ENCODE data around the gene DBNL.

DBNL gene

DNA sequence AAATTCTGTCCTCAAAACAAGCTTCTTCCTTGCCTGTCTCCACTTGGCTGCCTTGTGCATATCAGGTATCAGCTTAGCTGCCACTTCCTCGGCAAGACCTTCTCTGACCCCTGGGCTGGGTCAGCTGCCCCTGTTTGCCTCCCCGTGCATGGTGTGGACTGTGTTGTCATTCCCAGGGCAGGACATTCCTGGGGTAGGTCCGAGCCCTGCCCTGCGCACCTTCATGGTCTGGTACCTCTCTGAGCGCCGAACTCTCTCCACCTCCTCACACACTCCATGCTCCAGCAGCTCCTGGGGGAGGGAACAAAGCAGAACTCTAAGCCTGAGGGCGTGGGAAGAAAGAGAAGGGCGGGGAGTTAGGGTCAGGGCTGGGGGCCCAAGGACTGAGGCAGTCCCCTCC, 34.0 kb downstream of the DBNL start:
- DNase-seq (ENCODE audit: low spot score): no peak

- DNase-seq (ENCODE audit: low spot score): no peak
These were observed 35.0 kb downstream of the DBNL start for GRCh38 chr7:44079331-44080021.

DNA sequence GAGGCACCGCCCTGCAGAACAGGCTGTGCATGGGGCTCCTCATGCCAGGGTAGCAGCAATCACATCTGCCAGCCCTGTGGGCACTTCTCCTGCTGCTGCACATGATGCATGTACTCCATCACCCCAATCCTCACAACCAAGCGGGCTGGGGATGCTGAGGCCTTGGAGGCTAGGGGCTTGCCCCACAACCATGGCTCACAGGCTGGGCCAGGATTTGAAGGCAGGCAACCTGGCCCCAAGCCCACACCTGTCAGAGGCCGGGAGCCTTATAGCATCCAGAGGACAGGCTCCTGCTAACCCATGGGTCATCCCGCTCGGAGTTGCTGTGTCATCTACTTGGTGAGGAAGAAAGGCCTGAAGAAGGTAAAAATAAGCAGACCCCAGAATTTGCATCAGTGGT, 35.6 kb downstream of the DBNL start:
- no peak for DNase-seq (ENCODE audit: low spot score)

DNA sequence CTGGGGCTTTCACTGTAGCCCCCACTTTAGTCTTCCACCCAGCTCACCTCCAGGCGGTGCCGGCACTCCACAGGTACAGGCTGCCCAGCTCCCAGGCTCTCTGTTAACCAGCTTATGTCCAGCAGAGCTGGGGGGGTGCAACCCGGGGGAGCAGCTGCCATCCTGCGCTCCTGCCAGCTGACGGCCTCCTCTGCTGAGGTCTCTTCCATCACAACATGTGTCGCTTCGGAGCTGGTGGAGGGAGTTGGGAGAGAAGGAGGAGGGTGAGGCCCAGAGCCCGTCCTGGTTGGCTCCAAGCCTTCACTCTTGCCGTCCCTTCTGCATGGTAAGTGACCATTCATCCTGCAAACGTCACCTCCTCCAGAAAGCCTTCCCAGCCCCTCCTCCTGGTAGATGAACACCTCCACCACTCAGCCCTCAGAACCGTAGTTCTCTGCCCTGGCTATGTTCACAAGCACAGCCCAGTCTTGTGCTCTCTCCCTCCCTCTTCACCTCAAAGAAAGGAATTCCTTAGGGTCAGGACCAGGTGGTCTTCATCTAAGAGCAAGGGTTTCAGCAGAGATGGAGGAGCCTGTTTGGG, 36.3 kb downstream of the DBNL start:
- DNase-seq (ENCODE audit: low spot score): no peak

DNA sequence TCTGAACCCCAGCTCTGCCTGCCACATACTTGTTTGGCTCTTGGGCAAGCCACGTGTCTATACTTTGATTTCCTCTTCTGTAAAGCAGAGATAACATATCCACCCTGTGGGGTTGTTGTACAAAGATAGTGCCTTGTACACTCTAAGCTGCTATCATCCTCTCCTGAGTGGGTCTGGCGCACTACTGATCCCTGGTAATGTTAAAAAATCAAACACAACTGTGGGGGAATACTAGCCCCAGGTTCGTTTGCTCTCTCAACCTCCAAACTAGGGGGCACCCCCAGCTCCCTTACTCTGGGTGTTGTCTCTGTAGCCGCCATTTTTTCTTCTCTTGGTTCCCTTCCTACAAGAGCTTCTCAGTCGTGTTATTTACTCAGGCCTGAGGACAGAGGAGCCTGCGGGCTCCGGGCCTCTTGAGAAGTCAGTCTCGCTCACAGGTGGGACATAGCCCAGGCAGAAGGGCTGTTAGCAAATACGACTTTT, 36.8 kb downstream of the DBNL start:
- peak; percentile 75 for DNase-seq (ENCODE audit: low spot score)

- DNase-seq (ENCODE audit: low spot score): peak; percentile 94
These were observed 38.2 kb downstream of the DBNL start for GRCh38 chr7:44082541-44083207.

- DNase-seq (ENCODE audit: low spot score): no peak
These were observed 39.3 kb downstream of the DBNL start for GRCh38 chr7:44083796-44084195.

GRCh38 chr7:44084701-44085100, 40.2 kb downstream of the DBNL start:
- DNase-seq (ENCODE audit: low spot score): no peak

- DNase-seq (ENCODE audit: low spot score): no peak
These were observed 41.0 kb downstream of the DBNL start for GRCh38 chr7:44085546-44085945.

- DNase-seq (ENCODE audit: low spot score): no peak
These were observed 42.1 kb downstream of the DBNL start for GRCh38 chr7:44086627-44087026.

- DNase-seq (ENCODE audit: low spot score): no peak
These were observed 43.7 kb downstream of the DBNL start for GRCh38 chr7:44087911-44088838.

DNA sequence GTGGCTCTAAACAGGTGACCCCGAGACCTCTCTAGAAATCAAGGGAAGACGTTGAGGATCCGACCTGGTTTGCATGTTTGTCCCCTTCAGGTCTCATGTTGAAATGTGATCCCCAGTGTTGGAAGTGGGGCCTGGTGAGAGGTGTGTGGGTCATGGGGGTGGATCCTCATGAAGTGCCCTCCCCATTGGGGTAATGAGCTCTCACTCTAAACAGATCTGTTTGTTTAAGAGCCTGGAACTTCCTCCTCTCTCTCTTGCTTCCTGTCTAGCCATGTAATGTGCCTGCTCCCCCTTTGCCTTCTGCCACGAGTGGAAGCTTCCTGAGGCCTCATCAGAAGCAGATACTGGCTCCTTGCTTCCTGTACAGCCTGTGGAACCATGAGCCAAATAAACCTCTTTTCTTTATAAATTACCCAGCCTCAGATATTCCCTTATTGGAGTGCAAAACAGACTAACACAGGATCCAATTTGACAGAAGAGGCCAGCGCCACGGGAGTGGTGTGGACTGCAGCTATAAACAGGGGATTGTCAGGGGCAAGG, 48.7 kb downstream of the DBNL start:
- DNase-seq (ENCODE audit: low spot score): no peak

GRCh38 chr7:44094365-44094764, 49.9 kb downstream of the DBNL start:
- DNase-seq (ENCODE audit: low spot score): no peak

DNA sequence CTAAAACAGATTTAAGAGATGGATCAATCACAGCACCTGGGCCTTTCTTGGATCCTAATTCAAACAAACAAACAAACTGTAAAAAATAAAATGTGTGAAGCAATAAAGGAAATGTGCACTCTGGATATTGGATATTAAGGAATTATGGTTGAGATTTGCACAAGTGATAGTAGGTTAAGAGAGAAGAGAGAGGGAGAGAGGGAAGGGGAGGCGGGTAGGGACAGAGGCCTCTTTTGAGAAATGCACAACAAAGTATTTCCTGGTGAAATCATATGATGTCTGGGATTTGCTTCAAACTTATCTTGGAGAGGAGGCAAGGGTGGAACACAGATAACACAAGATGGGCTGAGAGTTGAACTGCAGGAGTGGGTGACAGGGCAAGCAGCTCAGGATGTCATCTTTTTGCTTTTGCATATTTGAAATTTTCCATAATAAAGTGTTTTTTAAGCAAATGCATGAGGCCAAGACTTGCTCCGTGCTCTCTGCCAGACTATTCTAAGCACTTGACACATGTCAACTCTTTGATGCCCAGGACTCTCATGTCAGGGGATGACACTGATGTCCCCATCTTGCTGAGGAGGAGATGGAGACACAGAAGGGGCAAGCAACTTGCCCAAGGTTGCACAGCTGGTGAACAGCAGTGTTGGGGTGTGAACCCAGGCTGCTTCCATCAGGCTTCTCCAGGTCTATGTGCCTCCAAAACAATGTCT, 50.5 kb downstream of the DBNL start:
- no peak for DNase-seq (ENCODE audit: low spot score)

DNA sequence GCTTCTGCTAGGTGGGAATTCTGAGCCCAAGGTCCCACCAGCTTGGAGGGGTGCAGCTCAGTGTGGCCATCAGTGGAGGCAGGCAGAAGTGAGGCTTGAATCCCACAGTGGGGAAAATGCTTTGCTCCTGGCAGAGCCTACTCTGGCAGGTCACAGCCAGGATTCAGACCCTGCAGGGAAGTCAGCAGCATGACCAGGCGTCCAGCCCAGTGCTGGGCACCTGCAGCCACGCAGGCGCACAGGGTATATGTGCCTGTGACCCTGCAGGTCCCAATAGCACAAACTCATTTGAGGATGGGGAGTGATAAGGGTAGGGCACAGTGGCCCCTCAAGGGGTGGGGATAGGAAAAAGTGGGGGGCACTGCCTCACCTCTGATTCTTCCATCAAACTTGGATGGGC, 51.3 kb downstream of the DBNL start:
- DNase-seq (ENCODE audit: low spot score): no peak

DNA sequence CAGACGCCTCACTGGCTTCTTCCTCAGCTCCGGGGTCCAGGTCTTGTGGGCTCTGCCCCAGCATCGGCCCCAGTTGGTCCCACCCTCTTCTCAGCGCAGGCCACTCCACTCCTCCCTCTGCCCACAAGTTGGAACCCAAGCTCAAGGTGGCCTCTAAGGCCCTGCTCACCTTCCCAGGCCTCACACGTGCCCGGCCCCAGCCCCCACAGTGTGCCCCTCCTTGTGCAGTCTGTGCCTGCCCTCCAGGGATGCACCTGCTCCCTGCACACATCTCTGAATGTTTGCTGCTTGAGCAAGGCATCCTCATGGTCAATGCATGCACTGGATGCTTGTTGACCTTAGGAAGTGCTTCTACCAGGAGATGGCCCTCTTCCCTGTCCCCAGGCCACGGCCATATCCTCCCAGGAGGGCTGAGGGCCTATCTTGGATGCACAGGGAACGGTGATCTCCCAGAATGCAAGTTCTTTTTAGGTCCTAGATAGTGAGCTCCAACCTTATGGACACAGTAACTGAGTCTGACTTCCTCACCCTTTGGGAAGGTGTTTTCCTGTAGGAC, 51.9 kb downstream of the DBNL start:
- DNase-seq (ENCODE audit: low spot score): no peak

- DNase-seq (ENCODE audit: low spot score): no peak
These were observed 52.8 kb downstream of the DBNL start for GRCh38 chr7:44097064-44097932.

DNA sequence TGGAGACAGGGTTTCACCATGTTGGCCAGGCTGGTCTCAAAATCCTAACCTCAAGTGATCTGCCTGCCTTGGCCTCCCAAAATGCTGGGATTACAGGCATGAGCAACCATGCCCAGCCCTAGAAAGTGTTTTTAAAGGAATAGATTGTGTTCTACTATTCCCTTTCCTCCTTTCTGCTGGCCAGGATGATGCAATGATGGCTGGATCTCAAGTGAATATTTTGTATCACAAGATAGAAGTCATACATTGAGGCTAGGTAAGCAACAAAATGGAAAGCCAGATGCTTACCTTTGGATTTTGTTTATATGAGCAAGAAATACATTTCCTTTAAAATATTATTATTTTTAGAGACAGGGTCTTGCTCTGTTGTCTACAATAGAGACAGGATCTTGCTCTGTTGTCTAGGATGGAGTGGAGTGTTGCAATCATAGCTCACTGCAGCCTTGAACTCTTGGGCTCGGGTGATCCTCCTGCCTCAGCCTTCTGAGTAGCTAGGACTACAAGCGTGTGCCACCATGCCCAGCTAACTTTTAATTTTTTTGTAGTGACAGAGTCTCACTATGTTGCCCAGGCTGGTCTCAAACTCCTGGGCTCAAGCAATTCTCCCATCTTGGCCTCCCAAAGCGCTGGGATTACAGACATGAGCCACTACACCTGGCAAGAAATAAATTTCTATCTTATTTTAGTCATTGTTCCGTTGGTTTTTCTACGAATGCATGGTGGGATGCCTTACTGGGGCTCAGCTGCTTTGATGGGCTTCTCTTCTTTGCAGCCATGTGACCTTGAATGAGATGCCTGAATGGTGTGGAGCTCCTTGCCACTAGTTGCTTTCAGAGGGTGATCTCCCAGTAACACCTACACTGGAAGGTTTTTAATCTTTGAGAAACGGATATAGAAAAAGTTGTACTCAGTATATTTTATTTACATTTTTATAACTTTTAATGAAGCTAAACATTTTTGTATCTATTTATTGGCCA, 53.9 kb downstream of the DBNL start:
- DNase-seq (ENCODE audit: low spot score): no peak

DNA sequence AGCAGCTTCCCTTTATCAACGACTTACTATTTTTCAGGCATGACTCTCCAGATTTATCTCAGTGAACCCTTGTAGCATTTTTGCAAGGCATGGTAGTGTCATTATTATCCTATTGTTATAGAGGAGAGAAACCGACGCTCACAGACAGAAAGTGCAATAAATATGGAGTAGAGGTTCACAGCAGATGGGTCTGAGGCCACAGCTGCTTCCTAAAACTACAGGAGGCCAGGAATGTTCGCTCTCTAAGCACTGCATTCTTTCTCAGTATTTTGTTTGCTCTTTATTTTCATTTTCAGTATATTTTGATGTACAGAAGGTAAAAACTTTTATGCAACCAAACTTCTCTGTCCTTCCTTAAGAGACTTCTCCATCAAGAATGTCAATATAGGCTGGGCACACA, 55.2 kb downstream of the DBNL start:
- DNase-seq (ENCODE audit: low spot score): no peak
